BLaER1 (cell line): ENCODE data around the gene CCDC78.

ENCODE experiments used
- H3K27ac ChIP-seq: shearing (Covaris generic); formaldehyde crosslinking; 2 replicates; pipeline ENCODE4 v1.8.1; 2022
- H3K27me3 ChIP-seq: shearing (Covaris generic); formaldehyde crosslinking; 2 replicates; pipeline ENCODE4 v1.8.1; 2022
- H3K36me3 ChIP-seq: shearing (Covaris generic); formaldehyde crosslinking; 2 replicates; pipeline ENCODE4 v1.8.1; 2022
- H3K4me1 ChIP-seq: shearing (Covaris generic); formaldehyde crosslinking; 2 replicates; pipeline ENCODE4 v1.8.1; 2022
- H3K4me2 ChIP-seq: shearing (Covaris generic); formaldehyde crosslinking; 2 replicates; pipeline ENCODE4 v1.8.1; 2022
- H3K4me3 ChIP-seq: shearing (Covaris generic); formaldehyde crosslinking; 2 replicates; pipeline ENCODE4 v1.8.1; 2022
- H3K9ac ChIP-seq: shearing (Covaris generic); formaldehyde crosslinking; 2 replicates; pipeline ENCODE4 v1.8.1; 2022
- H3K9me3 ChIP-seq: shearing (Covaris generic); formaldehyde crosslinking; 2 replicates; pipeline ENCODE4 v1.8.1; 2022
- H4K20me1 ChIP-seq: shearing (Covaris generic); formaldehyde crosslinking; 2 replicates; pipeline ENCODE4 v1.8.1; 2022
- Cebpa-rat ChIP-seq: shearing (Covaris generic); IDR thresholded peaks from 2 replicates; pipeline ENCODE4 v1.8.1; 2022

The CCDC78 gene

GRCh38 chr16:766820-767640 lies 40.8 kb upstream of the CCDC78 start:
- no peaks in the 10 kb centered on the region for H4K20me1 ChIP-seq
- peaks cover 12% of the 10 kb centered on the region for H3K4me1 ChIP-seq
- TF ChIP-seq Cebpa-rat = no peak
- no peak overlapping the region for H3K4me2 ChIP-seq
- H3K27ac ChIP-seq = no peak overlapping the region
- H3K27me3 ChIP-seq = no peaks in the 10 kb centered on the region
- H3K4me3 ChIP-seq = no peak overlapping the region
- H3K36me3 ChIP-seq = no peaks in the 10 kb centered on the region
- no peaks in the 10 kb centered on the region for H3K9me3 ChIP-seq
- no peak overlapping the region for H3K9ac ChIP-seq

- no peaks in the 10 kb centered on the region for H3K9me3 ChIP-seq
- H3K4me3 ChIP-seq = no peak overlapping the region
- TF ChIP-seq Cebpa-rat = no peak
- no peak overlapping the region for H3K9ac ChIP-seq
- no peaks in the 10 kb centered on the region for H4K20me1 ChIP-seq
- H3K27ac ChIP-seq = no peak overlapping the region
- peaks cover 20% of the 10 kb centered on the region for H3K4me1 ChIP-seq
- H3K4me2 ChIP-seq = no peak overlapping the region
- H3K36me3 ChIP-seq = no peaks in the 10 kb centered on the region
- H3K27me3 ChIP-seq = no peaks in the 10 kb centered on the region
These were observed 40.0 kb upstream of the CCDC78 start for GRCh38 chr16:766008-766819.

DNA sequence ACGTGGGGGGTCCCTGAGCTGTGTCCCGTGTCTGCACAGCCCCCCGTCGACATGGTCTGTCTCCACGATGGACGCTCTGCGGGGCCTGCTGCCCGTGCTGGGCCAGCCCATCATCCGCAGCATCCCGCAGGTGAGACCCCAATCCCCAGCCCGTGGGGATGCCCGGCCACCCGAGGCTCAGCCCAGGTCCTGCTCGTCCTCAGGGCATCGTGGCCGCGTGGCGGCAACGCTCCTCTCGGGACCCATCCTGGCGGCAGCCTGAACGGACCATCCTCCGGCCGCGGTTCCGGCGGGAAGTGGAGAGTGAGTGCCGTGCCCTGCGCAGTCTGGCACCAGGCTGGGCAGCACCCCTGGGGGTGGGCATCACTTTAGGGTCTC lies 39.2 kb upstream of the CCDC78 start:
- no peak for TF ChIP-seq Cebpa-rat
- Histone ChIP-seq H4K20me1 (no peaks in the 10 kb centered on the region), H3K4me3 (no peak overlapping the region), H3K9me3 (no peaks in the 10 kb centered on the region), H3K4me1 (peaks cover 28% of the 10 kb centered on the region), H3K9ac (no peak overlapping the region), H3K4me2 (no peak overlapping the region), H3K27ac (no peak overlapping the region), H3K36me3 (no peaks in the 10 kb centered on the region), H3K27me3 (no peaks in the 10 kb centered on the region)

DNA sequence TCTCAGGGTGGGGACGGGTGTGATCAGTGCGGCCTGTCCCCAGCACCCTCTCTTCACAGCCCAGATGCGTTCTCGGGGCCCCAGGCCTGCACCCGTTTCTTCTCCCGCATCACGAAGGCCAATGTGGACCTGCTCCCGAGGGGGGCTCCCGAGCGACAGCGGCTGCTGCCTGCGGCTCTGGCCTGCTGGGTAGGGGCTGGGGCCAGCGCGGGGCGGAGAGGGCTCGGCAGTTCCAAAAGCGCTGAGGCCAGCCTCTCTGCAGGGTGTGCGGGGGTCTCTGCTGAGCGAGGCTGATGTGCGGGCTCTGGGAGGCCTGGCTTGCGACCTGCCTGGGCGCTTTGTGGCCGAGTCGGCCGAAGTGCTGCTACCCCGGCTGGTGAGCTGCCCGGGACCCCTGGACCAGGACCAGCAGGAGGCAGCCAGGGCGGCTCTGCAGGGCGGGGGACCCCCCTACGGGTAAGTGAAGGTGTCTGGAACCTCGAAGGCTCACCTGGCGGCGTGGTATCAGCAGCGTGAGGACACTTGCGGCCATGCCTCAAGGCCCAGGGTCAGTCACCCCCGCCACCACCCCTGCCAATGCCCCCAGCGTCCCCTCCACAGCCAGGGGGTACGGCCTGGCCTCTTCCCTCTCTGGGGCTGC lies 38.7 kb upstream of the CCDC78 start:
- Histone ChIP-seq H3K36me3 (no peaks in the 10 kb centered on the region), H3K27me3 (no peaks in the 10 kb centered on the region)
- no peak for TF ChIP-seq Cebpa-rat

DNA sequence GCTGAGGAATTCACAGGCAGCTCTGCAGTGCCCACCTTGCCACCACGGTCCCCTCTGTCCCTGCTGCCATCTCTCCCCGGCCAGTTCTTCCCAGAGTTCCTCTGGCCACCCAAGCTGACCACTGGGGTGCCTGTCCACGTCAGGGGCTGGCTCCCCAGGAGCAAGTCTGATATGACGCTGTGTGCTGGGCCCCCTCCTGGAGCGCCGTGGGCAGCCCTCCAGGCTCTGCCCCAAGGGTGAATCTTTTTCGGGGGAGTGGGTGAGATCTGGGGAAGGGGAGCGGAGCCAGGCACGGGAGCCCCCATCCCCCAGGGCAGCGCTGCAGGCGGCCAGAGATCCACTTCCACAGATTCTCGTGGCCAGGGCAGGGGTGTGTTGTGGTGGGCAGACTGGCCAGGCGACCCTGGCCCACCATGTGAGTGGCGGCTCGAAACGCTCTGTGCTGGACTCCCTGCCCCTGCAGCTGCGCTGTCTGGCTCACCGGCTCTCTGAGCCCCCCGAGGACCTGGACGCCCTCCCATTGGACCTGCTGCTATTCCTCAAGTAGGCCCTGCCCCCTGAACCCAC lies 38.0 kb upstream of the CCDC78 start:
- Histone ChIP-seq H4K20me1 (no peaks in the 10 kb centered on the region), H3K4me3 (no peak overlapping the region), H3K9me3 (no peaks in the 10 kb centered on the region), H3K4me1 (peaks cover 28% of the 10 kb centered on the region), H3K9ac (no peak overlapping the region), H3K4me2 (no peak overlapping the region), H3K27me3 (no peaks in the 10 kb centered on the region), H3K27ac (no peak overlapping the region), H3K36me3 (no peaks in the 10 kb centered on the region)
- TF ChIP-seq Cebpa-rat = no peak

More for the DNA sequence above, 38.7 kb upstream of the CCDC78 start:
- H3K9me3 ChIP-seq = no peaks in the 10 kb centered on the region
- peaks cover 28% of the 10 kb centered on the region for H3K4me1 ChIP-seq
- H4K20me1 ChIP-seq = no peaks in the 10 kb centered on the region
- H3K27ac ChIP-seq = no peak overlapping the region
- H3K9ac ChIP-seq = no peak overlapping the region
- H3K4me2 ChIP-seq = no peak overlapping the region
- no peak overlapping the region for H3K4me3 ChIP-seq

DNA sequence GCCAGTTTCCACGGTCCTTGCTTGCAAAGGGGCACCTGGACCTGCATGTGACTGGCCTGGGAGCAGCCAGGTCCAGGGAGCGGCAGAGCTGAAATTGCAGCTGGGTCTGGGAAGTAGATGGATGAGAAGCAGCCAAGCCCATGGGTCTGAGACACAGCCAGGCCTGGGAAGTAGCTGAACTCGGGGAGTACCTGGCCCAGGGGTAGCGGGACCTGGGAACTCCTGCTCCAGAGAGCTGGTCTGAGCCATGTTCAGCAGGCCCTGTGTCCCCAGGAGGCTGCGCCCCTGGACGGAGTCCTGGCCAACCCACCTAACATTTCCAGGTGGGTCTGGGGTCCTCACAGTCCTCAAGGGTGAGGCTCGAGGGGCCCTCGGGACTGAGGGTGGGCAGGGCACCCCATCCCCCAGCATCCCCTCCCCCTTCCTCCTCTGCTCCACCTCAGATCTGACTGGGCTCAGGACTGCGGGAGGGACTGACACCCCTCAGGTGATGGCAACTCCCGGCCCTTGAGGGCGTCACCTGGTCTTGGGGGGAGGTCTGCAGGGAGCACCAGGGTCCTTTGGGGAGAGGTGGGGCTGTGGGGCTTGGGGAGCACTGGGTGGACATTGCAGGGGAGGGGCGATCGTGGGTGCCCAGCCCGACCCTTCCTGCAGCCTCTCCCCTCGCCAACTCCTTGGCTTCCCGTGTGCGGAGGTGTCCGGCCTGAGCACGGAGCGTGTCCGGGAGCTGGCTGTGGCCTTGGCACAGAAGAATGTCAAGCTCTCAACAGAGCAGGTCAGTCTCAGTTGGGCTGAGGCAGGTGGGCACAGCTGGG lies 37.3 kb upstream of the CCDC78 start:
- TF ChIP-seq Cebpa-rat = no peak
- H3K36me3 ChIP-seq = no peaks in the 10 kb centered on the region
- no peak overlapping the region for H3K27ac ChIP-seq

GRCh38 chr16:762595-763268 lies 36.5 kb upstream of the CCDC78 start:
- Histone ChIP-seq H4K20me1 (no peaks in the 10 kb centered on the region), H3K27me3 (no peaks in the 10 kb centered on the region), H3K27ac (no peak overlapping the region), H3K9me3 (no peaks in the 10 kb centered on the region), H3K36me3 (no peaks in the 10 kb centered on the region), H3K9ac (no peak overlapping the region), H3K4me1 (peaks cover 34% of the 10 kb centered on the region), H3K4me3 (no peak overlapping the region), H3K4me2 (peak overlapping the region; percentile 42; the same call in 1 of the 2 replicates)
- TF ChIP-seq Cebpa-rat = no peak

More for the DNA sequence above, 37.3 kb upstream of the CCDC78 start:
- peaks cover 28% of the 10 kb centered on the region for H3K4me1 ChIP-seq
- no peak overlapping the region for H3K9ac ChIP-seq
- H3K27me3 ChIP-seq = no peaks in the 10 kb centered on the region
- no peak overlapping the region for H3K4me3 ChIP-seq
- H3K9me3 ChIP-seq = no peaks in the 10 kb centered on the region
- H4K20me1 ChIP-seq = no peaks in the 10 kb centered on the region
- no peak overlapping the region for H3K4me2 ChIP-seq

DNA sequence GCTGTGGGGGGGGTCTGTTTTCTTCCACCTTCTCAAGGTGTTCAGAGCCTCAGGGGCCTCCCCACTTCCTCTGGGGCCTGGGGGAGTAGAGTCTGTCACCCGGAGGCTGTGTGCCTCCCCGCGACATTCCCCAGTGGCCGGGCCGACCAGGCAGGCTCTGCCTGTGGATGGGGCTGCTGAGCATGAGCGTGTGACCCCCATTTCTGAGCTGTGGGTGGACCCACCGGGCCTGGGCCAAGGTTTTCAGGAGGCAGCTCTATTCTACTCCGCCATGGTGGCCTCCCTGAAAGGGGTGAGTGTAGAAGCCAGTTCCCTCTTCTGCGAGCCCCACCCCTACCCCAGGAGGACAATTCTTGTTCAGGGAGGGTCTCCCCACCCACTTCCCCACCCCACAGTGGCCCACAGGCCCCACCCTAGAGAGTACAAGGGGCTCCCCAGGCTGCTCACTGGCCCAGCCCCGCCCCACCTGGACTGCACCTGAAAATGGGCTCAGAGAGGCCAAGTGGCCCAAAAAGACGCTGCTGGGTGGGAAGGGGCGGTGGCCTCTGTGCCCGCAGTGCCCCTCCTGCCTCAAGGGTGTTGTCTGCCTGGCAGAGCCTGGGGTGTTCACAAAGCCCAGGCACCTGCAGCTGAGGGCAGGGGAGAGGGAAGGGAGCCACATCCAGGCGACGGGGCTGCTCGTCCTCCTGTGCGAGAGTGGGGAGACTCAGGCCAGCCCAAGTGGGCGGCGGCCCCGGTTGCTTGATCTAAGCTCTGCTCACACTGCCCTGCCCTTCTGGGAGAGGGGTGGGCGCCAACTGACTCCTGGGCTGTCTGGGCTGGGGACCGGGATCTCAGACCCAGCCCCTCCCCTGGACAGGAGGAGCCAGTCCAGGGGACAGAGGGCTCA lies 35.6 kb upstream of the CCDC78 start:
- Histone ChIP-seq H3K4me3 (no peak overlapping the region), H3K27ac (no peak overlapping the region), H3K9me3 (no peaks in the 10 kb centered on the region), H3K36me3 (no peaks in the 10 kb centered on the region), H4K20me1 (no peaks in the 10 kb centered on the region), H3K4me2 (peak overlapping the region; percentile 42), H3K9ac (no peak overlapping the region), H3K4me1 (peaks cover 43% of the 10 kb centered on the region), H3K27me3 (no peaks in the 10 kb centered on the region)
- TF ChIP-seq Cebpa-rat = no peak
